Heart right ventricle (tissue), 16 donors: Measurements from ENCODE around the gene GAL. TPM values are rescaled to one million over a fixed set of nuclear protein-coding genes. Genes with fewer than 3 reads are reported as not detected.

Experiments used
- ATAC-seq, 8 donors: fragments of 200-7000 bp; cut with Tn5 transposase; one replicate each; pipeline ENCODE4 v1.9.1; 2020; ENCODE audit warnings: mild to moderate bottlenecking in 8 of 8, moderate library complexity in 8 of 8, moderate number of reproducible peaks in 1 of 8
- DNase-seq, 2 donors: peaks; one replicate each; pipeline ENCODE4 v3.0.0-alpha.2; 2020
- H3K27ac ChIP-seq, 10 donors: fragments of 200-600 bp; sonication (generic) in 2 of 10; one replicate each; pipeline versions ENCODE4 v1.5.0 to v1.8.0; 2020 to 2022; ENCODE audit warnings: mild to moderate bottlenecking in 3 of 10
- H3K27me3 ChIP-seq, 7 donors: fragments of 200-600 bp; one replicate each; pipeline ENCODE4 v1.8.0; 2021 to 2022; ENCODE audit warnings: mild to moderate bottlenecking in 2 of 7
- H3K36me3 ChIP-seq, 9 donors: fragments of 200-600 bp; sonication (generic) in 1 of 9; one replicate each; pipeline versions ENCODE4 v1.5.0 to v1.8.0; 2020 to 2022; ENCODE audit warnings: mild to moderate bottlenecking in 2 of 9
- H3K4me1 ChIP-seq, 9 donors: fragments of 200-600 bp; sonication (generic) in 1 of 9; one replicate each; pipeline versions ENCODE4 v1.5.0 to v1.8.0; 2020 to 2022; ENCODE audit warnings: mild to moderate bottlenecking in 4 of 9
- H3K4me3 ChIP-seq, 10 donors: fragments of 200-600 bp; sonication (generic) in 2 of 10; one replicate each; pipeline versions ENCODE4 v1.5.0 to v1.8.0; 2020 to 2022; ENCODE audit warnings: mild to moderate bottlenecking in 7 of 10, moderate library complexity in 2 of 10
- H3K9me3 ChIP-seq, 11 donors: fragments of 200-600 bp in 10 of 11; sonication (generic) in 2 of 11; one replicate each; pipeline versions ENCODE4 v1.5.0 to v1.8.0; 2013 to 2022; ENCODE audit warnings: mild to moderate bottlenecking in 2 of 11, control low read depth in 1 of 11, moderate library complexity in 1 of 11
- CTCF ChIP-seq, 9 donors: fragments of 200-600 bp; sonication (generic) in 2 of 9; IDR thresholded peaks; one replicate each; pipeline versions ENCODE4 v1.5.0 to v1.8.0; 2021 to 2022; ENCODE audit warnings: antibody characterized with exemption in 9 of 9, mild to moderate bottlenecking in 5 of 9, moderate library complexity in 1 of 9
- WGBS, 2 donors: extraction: QIAGEN DNeasy Blood & Tissue Kit; methylation state at CpG; one replicate each; pipeline ENCODE4 v1.1.7; 2013; ENCODE audit warnings: inconsistent platforms in 1 of 2; 5-methylcytosine and 5-hydroxymethylcytosine counted together
- intact Hi-C, 10 donors: fragments of 100-400 bp; cut with DNase I; formaldehyde crosslinking; loops; one replicate each; pipeline versions ENCODE4 v1.11.1 to v1.14.2; 2022
- polyA plus RNA-seq, 2 donors: library from polyadenylated mRNA; stranded (reverse); fragments of 200-250 nt; gene quantifications; one replicate each; pipeline ENCODE4 v1.2.3, GENCODE V29; 2013
- total RNA-seq, 10 donors: library from RNA; stranded (reverse); fragmentation: NEBNext Ultra II Directional in 3 of 10; extraction: Animal tissue kit (Norgen Biotek cat#: 25700) in 3 of 10; gene quantifications; one replicate each; pipeline versions ENCODE4 v1.2.1 to v1.2.4, GENCODE V29; 2021 to 2023
- donor health status: Arrhythmogenic right ventricular cardiomyopathy.
- donor health status: ischemic (EF 13 %, LVEDD 7.1; RV severe dilation, severe dysfunction).
- donor health status: healthy with polysubstance abuse.
- donor health status: DM: no; HTN: yes; CAD: no.
- donor health status: DM: no; HTN: no; CAD: no.
- donor health status: ischemic (EF 25% LVEDD 6.9; RV normal size, moderate dysfunction).
- donor health status: ischemic (EF 25% LVEDD 5.7; RV mildly dilated, moderate dysfunction).
- donor health status: healthy.
- donor health status: DM: yes; HTN: yes; CAD: no.
- donor health status: Ischemic cardiomyopathy.
- donor health status: ischemic (EF 35%, LVEDD 5.7; RV mildly dilated, moderate dysfunction).
- donor health status: nonischemic (EF 11% LVEDD 7.7; RV severe dilation, severe dysfunction).
- donor health status: DM: yes; HTN: yes; CAD: no.
- donor health status: PGD.
- donor health status: ischemic (EF 29% LVEDD 5.4; RV normal size, mild dysfunction).
- donor health status: nonischemic (EF 23%, LVEDD 6.1; RV moderate dilation, normal function).

The GAL gene
- total and polyA plus RNA-seq, 12 donors = 0.42 to 2.9 (median 1.1) TPM; not detected in 8

GRCh38 chr11:68694431-68695297 lies 10.3 kb downstream of the GAL start:
- ATAC-seq (no peak), DNase-seq (no peak)
- H3K36me3 ChIP-seq = no peaks in the 10 kb centered on the region
- peaks cover 0 to 29% (median 2%) of the 10 kb centered on the region in 11 donors for H3K9me3 ChIP-seq
- intact Hi-C loops = no loop called here
- TF ChIP-seq CTCF (IDR thresholded peaks at IDR 0.05) = no peak
- H3K27me3 ChIP-seq = peaks cover 0 to 46% (median 20%) of the 10 kb centered on the region in 7 donors
- H3K4me3 ChIP-seq = no peak overlapping the region
- H3K27ac ChIP-seq = no peak overlapping the region
- WGBS, 2 donors = 81 to 82% methylated on average over 5 of the region's 5 CpGs
- H3K4me1 ChIP-seq = no peaks in the 10 kb centered on the region

GRCh38 chr11:68695531-68695930 lies 11.2 kb downstream of the GAL start:
- DNase-seq = no peak
- H3K27me3 ChIP-seq = peaks cover 0 to 46% (median 20%) of the 10 kb centered on the region in 7 donors
- peaks cover 0 to 29% (median 2%) of the 10 kb centered on the region in 11 donors for H3K9me3 ChIP-seq
- ATAC-seq = no peak
- intact Hi-C loops = no loop called here
- no peak overlapping the region for H3K4me3 ChIP-seq
- no peaks in the 10 kb centered on the region for H3K36me3 ChIP-seq
- H3K27ac ChIP-seq = no peak overlapping the region
- H3K4me1 ChIP-seq = no peaks in the 10 kb centered on the region
- no peak for TF ChIP-seq CTCF (IDR thresholded peaks at IDR 0.05)
- 47 to 53% methylated on average over 2 of the region's 2 CpGs for WGBS, 2 donors

- DNase-seq = no peak
- WGBS, 2 donors = 96 to 98% methylated on average over 2 of the region's 2 CpGs
- TF ChIP-seq CTCF (IDR thresholded peaks at IDR 0.05) = no peak
Observed at GRCh38 chr11:68698993-68699392, 14.6 kb downstream of the GAL start.

GRCh38 chr11:68704887-68705286 lies 20.5 kb downstream of the GAL start:
- no peak for TF ChIP-seq CTCF (IDR thresholded peaks at IDR 0.05)
- H3K4me1 ChIP-seq = no peaks in the 10 kb centered on the region
- H3K9me3 ChIP-seq = no peaks in the 10 kb centered on the region
- H3K36me3 ChIP-seq = no peaks in the 10 kb centered on the region
- WGBS, 2 donors = 24 to 35% methylated on average over 16 of the region's 16 CpGs
- intact Hi-C loops = no loop called here
- H3K4me3 ChIP-seq = no peak overlapping the region
- no peak overlapping the region for H3K27ac ChIP-seq
- no peak for DNase-seq
- H3K27me3 ChIP-seq = peaks cover 0 to 56% (median 30%) of the 10 kb centered on the region in 7 donors
- no peak for ATAC-seq

More at GRCh38 chr11:68698993-68699392, 14.6 kb downstream of the GAL start:
- intact Hi-C loops = no loop called here
- H3K4me1 ChIP-seq = no peaks in the 10 kb centered on the region
- H3K9me3 ChIP-seq = peaks cover 0 to 29% (median 2%) of the 10 kb centered on the region in 11 donors
- H3K27me3 ChIP-seq = peaks cover 0 to 51% (median 11%) of the 10 kb centered on the region in 7 donors
- no peak overlapping the region for H3K4me3 ChIP-seq
- no peak for ATAC-seq
- H3K36me3 ChIP-seq = no peaks in the 10 kb centered on the region
- H3K27ac ChIP-seq = no peak overlapping the region
